Activated T-cell treated with anti-CD3 and anti-CD28 coated beads for 1 hour (primary cell): ENCODE results near the gene C15orf40.
"Not testable (repeated sequence)": the region's sequence is repeated elsewhere in the genome, so short reads cannot be mapped to it uniquely, and the experiment has no call there.

Source experiments
- DNase-seq: peaks from one replicate; pipeline ENCODE4 v3.0.0-alpha.2; 2020; ENCODE audit warnings: low read depth

C15orf40 gene

GRCh38 chr15:83011271-83012075, at the start of gene C15orf40:
Gene C15orf40, minus strand, starts transcription at chr15:83011639. Its CDS starts 32 bp downstream, at chr15:83011607.
- peak; percentile 77 for DNase-seq

DNA sequence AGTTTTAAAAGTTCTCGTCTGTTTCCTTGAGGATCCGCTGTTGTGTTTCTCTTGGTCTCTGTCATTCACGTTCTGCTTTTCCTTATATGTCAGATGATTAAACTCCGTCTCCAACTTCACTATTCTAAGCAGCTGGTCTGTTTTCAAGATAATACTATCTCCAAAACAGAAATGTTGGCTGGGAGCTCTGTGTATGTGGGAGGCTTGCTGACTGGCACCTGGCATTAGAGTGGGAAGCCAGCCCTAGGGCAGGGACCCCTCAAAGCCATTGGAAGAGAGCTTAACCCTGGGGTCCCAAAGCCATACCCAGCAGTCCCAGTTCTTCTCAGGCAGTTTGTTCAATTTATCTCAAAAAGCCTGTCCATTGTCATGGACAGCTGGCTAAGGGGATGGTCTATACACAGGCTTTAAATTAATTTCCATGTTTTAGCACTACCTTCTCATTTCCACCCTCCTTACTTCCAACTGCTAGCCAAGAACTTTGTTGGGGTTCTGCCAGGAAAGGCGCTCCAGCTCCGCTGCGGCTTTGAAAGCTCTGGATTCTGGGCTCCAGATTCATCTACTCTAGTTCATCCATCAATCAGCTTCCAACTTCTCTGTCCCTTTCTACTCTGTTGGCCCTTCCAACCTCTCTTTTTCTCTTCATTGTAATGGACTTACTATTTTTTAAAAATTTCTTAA, 46.4 kb upstream of the C15orf40 start:
- DNase-seq: no peak

GRCh38 chr15:83057002-83057401, 45.6 kb upstream of the C15orf40 start:
- no peak for DNase-seq

- DNase-seq: no peak
Measured at GRCh38 chr15:83053151-83053550, 41.7 kb upstream of the C15orf40 start.

DNA sequence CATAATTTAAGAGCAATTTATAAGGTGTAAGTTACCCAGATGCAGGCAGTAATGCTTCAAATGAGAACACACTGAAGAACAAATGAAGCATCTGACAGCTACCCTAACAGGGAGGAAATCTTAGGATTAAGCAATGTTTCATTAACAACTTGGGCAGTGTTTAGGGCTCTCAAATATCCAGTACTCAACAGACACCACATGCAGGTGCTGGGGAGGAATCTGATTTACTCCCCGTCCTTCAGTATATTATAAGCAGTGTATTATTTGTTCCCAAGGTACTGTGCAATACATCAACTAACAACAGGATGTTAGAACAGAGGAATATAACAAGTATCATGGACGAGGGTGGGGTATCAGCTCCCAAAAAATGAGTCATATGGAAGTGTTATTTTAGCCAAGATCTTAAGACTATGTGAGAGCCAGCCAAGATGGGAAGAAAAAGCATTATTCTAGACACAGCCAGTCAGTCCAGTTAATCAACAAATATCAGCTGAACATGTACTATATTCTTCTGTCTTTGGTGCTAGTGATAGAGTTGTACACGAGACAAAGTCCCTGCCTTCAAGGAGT, 35.2 kb upstream of the C15orf40 start:
- no peak for DNase-seq

- no peak for DNase-seq
Measured at GRCh38 chr15:83044156-83044555, 32.7 kb upstream of the C15orf40 start.

- no peak for DNase-seq
Measured at GRCh38 chr15:83039206-83039605, 27.8 kb upstream of the C15orf40 start.

DNA sequence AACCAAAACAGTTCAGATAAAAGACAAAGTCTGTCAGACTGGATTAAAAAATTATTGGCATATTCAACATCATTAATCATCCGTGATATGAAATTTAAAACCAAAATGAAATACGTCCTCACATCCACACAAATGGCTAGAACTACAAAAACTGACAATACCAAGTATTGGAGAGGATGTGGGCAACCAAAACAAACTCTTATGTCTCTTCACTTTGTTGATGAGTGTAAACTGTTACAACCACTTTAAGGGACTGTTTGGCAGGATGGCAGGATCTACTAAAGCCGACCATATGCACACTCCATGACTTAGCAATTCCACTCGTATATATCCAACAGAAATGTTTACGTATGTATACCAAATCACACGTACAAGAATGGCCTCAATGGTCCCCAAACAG, 24.8 kb upstream of the C15orf40 start:
- no peak for DNase-seq

- not testable (repeated sequence) for DNase-seq
Measured at GRCh38 chr15:83031234-83031633, 19.8 kb upstream of the C15orf40 start.

GRCh38 chr15:83030021-83030420, 18.6 kb upstream of the C15orf40 start:
- DNase-seq: no peak

- no peak for DNase-seq
Measured at GRCh38 chr15:83018436-83018835, 7.0 kb upstream of the C15orf40 start.

- DNase-seq: no peak
Measured at GRCh38 chr15:83016906-83017305, 5.5 kb upstream of the C15orf40 start.

DNA sequence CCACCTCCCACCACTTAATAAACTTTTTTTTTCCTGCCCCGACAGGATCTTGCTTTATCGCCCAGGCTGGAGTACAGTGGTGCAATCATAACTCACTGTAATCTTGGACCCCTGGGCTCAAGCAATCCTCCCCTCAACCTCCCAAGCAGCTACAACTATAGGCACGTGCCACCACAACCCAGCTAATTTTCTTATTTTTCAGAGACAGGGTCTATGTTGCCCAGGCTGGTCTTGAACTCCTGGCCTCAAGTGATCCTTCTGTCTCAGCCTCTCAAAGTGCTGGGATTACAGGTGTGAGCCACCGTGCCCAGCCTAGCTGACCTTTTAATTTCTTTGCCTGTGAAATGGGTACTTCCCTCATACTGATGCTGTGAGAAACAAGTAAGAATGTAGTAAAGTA, 3.9 kb upstream of the C15orf40 start:
- no peak for DNase-seq

GRCh38 chr15:83014205-83014653, 2.8 kb upstream of the C15orf40 start:
- no peak for DNase-seq

DNA sequence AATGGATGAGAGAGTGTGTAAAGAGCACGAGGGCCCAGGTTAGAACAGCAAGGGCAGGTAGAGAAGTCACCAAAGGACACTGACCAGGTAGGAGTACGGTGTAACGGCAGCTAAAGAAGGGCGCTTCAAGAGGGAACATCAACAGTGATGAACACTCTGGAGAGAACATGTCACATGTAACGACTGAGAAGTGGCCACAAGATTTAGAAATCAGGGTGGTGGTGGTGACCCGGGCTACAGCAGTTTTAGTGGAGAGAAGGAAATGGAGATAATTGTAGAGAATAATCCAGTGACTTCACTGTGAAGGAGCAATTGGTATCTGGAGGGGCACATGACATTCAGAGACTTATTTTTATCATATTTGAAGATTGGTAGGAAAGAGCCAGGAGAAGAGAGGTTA, 1.2 kb upstream of the C15orf40 start:
- no peak for DNase-seq

- no peak for DNase-seq
Measured at GRCh38 chr15:83012076-83012426, 612 bp upstream of the C15orf40 start.

DNA sequence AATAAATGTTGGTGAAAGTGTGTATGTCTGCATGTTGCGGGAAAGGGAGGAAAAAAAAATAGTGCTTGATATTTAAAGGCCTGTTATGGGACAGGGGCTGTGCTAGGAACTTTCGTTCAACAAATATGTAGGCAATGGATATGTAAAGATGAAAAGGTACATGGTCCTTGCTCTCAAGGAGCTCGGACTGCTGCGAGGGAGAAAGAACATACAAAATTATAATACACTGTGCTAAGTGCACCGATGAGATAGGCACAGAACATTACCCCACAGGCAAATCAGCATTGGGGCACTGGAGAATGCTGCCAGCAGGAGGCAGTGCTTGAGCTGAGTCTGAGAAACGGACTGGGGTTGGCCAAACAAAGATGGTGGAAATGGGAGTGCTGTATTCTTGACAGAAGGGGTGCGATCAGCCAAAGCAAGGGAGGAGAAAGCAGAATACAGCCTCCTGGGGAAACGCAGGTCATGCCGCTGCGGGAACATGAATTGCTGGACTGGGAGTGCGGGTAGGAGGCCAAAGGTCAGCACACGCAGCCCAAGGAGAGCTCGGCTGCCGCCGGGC, 649 bp downstream of the C15orf40 start:
- peak; percentile 54 for DNase-seq

DNA sequence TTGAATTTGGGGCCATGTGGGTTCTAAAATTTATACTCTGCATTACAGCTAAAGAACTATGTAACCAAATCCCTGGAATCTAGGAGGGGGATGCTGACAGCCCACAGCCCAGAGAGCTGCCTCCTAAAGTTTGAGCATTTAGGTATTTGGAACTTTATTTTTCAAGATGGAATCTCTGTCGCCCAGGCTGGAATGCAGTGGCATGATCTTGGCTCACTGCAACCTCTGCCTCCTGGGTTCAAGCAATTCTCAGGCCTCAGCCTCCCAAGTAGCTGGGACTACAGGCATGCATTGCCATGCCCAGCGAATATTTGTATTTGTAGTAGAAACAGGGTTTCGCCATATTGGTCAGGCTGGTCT, 10.8 kb downstream of the C15orf40 start:
- not testable (repeated sequence) for DNase-seq

- no peak for DNase-seq
Measured at GRCh38 chr15:82999905-83000671, 11.4 kb downstream of the C15orf40 start.

DNA sequence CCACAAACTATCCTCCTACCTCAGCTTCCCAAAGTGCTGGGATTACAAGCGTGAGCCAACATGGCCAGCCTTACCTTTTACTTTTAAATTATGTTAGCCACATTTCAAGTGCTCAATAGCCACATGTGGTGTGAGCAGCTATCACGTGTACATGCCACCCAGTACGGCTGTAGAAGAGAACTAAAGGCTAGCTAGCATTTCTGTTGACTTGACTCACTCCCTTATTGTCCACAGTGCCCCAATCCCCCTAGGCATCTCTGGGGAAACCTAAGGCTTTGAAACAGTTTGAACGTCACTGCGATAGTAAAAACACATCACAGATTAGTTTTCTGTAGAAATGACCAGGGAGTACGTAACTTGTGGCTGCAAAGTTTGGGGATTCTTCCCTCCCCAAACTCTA, 12.0 kb downstream of the C15orf40 start:
- DNase-seq: no peak

- no peak for DNase-seq
Measured at GRCh38 chr15:82995938-82996337, 15.5 kb downstream of the C15orf40 start.

- no peak for DNase-seq
Measured at GRCh38 chr15:82995076-82995475, 16.4 kb downstream of the C15orf40 start.
